HepG2 (cell line): Measurements from ENCODE around the gene WDCP. TPM values are rescaled to one million over a fixed set of nuclear protein-coding genes. Genes with fewer than 3 reads are reported as not detected.

Source experiments
- AKNA ChIP-seq: sonication (generic); formaldehyde crosslinking; IDR thresholded peaks from 2 replicates; pipeline ENCODE4 v1.4.0; 2020; ENCODE audit warnings: missing genetic modification reagents, borderline replicate concordance
- ARID2 ChIP-seq: sonication (generic); formaldehyde crosslinking; IDR thresholded peaks from 2 replicates; pipeline ENCODE4 v1.8.1; 2022; ENCODE audit warnings: mild to moderate bottlenecking, missing genetic modification reagents, borderline replicate concordance
- HDAC1 ChIP-seq: sonication (generic); formaldehyde crosslinking; IDR thresholded peaks from 2 replicates; pipeline ENCODE4 v1.5.1; 2020; ENCODE audit warnings: mild to moderate bottlenecking, missing genetic modification reagents
- REST ChIP-seq, 2 experiments: IDR thresholded peaks; 2 replicates each; pipeline ENCODE4 v1.6.1; 2011 to 2012; ENCODE audit warnings: low read length in 2 of 2, borderline replicate concordance in 1 of 2, low read depth in 1 of 2, mild to moderate bottlenecking in 1 of 2, moderate library complexity in 1 of 2
- SP2 ChIP-seq: sonication (generic); formaldehyde crosslinking; IDR thresholded peaks from 2 replicates; pipeline ENCODE4 v1.5.1; 2020; ENCODE audit warnings: mild to moderate bottlenecking, missing genetic modification reagents
- SP5 ChIP-seq: IDR thresholded peaks from 2 replicates; pipeline ENCODE4 v1.6.1; 2016; ENCODE audit warnings: low read depth, borderline replicate concordance
- UBTF ChIP-seq: sonication (generic); formaldehyde crosslinking; IDR thresholded peaks from 2 replicates; pipeline ENCODE4 v1.4.0; 2020; ENCODE audit warnings: mild to moderate bottlenecking, missing genetic modification reagents
- ZNF335 ChIP-seq: sonication (generic); formaldehyde crosslinking; IDR thresholded peaks from 2 replicates; pipeline ENCODE4 v1.4.0; 2020; ENCODE audit warnings: missing genetic modification reagents
- ZNF770 ChIP-seq: sonication (generic); formaldehyde crosslinking; IDR thresholded peaks from 2 replicates; pipeline ENCODE4 v1.5.0; 2020; ENCODE audit warnings: mild to moderate bottlenecking, missing genetic modification reagents
- polyA plus RNA-seq, 8 experiments: library from polyadenylated mRNA; depleted of rRNA in 3 of 8; stranded (reverse) in 7 of 8; unstranded in 1 of 8; fragments of >200 nt; fragmentation: Illumina TruSeq in 4 of 8; extraction: Trizol in 4 of 8; gene quantifications; 2 replicates each; pipeline versions ENCODE4 v1.2.1 to v1.2.3, GENCODE V29; 2011 to 2016; ENCODE audit warnings: low read depth in 4 of 8, missing spikeins in 1 of 8, mixed read lengths in 1 of 8; ENCODE audit not compliant: insufficient read depth in 1 of 8
- total RNA-seq, 5 experiments: library from RNA; depleted of rRNA; stranded (reverse); fragments of >200 nt; fragmentation: Illumina TruSeq; extraction: Trizol; gene quantifications; 2 replicates each; pipeline ENCODE4 v1.2.3, GENCODE V29; 2016; ENCODE audit warnings: low read depth in 1 of 5

Gene WDCP
- total and polyA plus RNA-seq, 2 of the 13 experiments (the other 11 are each of a cell fraction or from before 2014, with no cell fraction given), result 17.4 to 22.6 TPM

- TF ChIP-seq AKNA (CRISPR knock-in tag) (no peak), SP5 (CRISPR knock-in tag) (no peak), ZNF770 (CRISPR knock-in tag) (0 out of 2 replicates have a peak, but pooled peaks have one; percentile 6), HDAC1 (peak; percentile 8; the same call in 1 of the 2 replicates), ZNF335 (CRISPR knock-in tag) (no peak), REST (IDR thresholded peaks at IDR 0.05; ENCODE audit: borderline replicate concordance in 1 of 2, low read depth in 1 of 2, low read length in 2 of 2) (no peak), ARID2 (CRISPR knock-in tag) (0 out of 2 replicates have a peak, but pooled peaks have one; percentile 46), SP2 (CRISPR knock-in tag) (no peak), UBTF (CRISPR knock-in tag) (0 out of 2 replicates have a peak, but pooled peaks have one; percentile 32)
Observed at GRCh38 chr2:24051833-24052232, 4.6 kb upstream of the WDCP start (continued).
